IMR-90 (cell line): ENCODE measurements around the gene CCDC33. TPM values are rescaled to one million over a fixed set of nuclear protein-coding genes. Genes with fewer than 3 reads are reported as not detected.

ENCODE experiments used
- ATAC-seq: fragments of 200-7000 bp; cut with Tn5 transposase; 2 replicates; pipeline ENCODE4 v1.9.1; 2020; ENCODE audit warnings: low read depth, mild to moderate bottlenecking, moderate library complexity
- BruUV-seq: library from RNA; stranded (reverse); fragments of 400-500 nt; replicated peaks from 2 replicates; lab custom pipeline; 2021; lab: Mats Ljungman, UMichigan
- CTCF ChIA-PET: fragments of 300-600 bp; formaldehyde crosslinking; extraction: SDS; loops from one replicate; lab custom pipeline; 2021; ENCODE audit warnings: antibody characterized with exemption; lab: Yijun Ruan, JAX
- POLR2A ChIA-PET: fragments of 300-600 bp; sonication (Branson Sonifier 250); formaldehyde crosslinking; loops from one replicate; lab custom pipeline; 2022; ENCODE audit warnings: antibody characterized with exemption; ENCODE audit not compliant: unreplicated experiment; lab: Charles Lee
- DNase-seq: peaks from one replicate; pipeline ENCODE4 v3.0.0; 2013
- H2AFZ ChIP-seq: replicated peaks from 2 replicates; pipeline ENCODE3; 2013; ENCODE audit warnings: low read length, mild to moderate bottlenecking; ENCODE audit not compliant: poor library complexity
- H2AK5ac ChIP-seq: 2 replicates; pipeline ENCODE4 v1.6.1; 2013; ENCODE audit warnings: low read depth, low read length, inconsistent platforms
- H2AK9ac ChIP-seq: replicated peaks from 2 replicates; pipeline ENCODE3; 2013; ENCODE audit warnings: mild to moderate bottlenecking, low read depth, low read length, moderate library complexity; ENCODE audit not compliant: poor library complexity
- H2BK120ac ChIP-seq: 2 replicates; pipeline ENCODE4 v1.6.1; 2013; ENCODE audit warnings: low read depth, low read length, inconsistent platforms
- H2BK15ac ChIP-seq: 3 replicates; pipeline ENCODE4 v1.6.1; 2013; ENCODE audit warnings: low read depth, low read length, inconsistent platforms
- H2BK20ac ChIP-seq: 2 replicates; pipeline ENCODE4 v1.6.1; 2013; ENCODE audit warnings: low read depth, mild to moderate bottlenecking, inconsistent platforms, low read length, moderate library complexity
- H2BK5ac ChIP-seq: 2 replicates; pipeline ENCODE4 v1.6.1; 2013; ENCODE audit warnings: mild to moderate bottlenecking, low read depth, low read length, inconsistent platforms; ENCODE audit not compliant: poor library complexity, severe bottlenecking
- H3K14ac ChIP-seq: replicated peaks from 2 replicates; pipeline ENCODE4 v1.6.1; 2013; ENCODE audit warnings: low read depth, low read length, inconsistent platforms
- H3K18ac ChIP-seq: 2 replicates; pipeline ENCODE4 v1.6.1; 2013; ENCODE audit warnings: low read depth, low read length, control low read depth
- H3K23ac ChIP-seq: 2 replicates; pipeline ENCODE4 v1.6.1; 2013; ENCODE audit warnings: low read depth, low read length, inconsistent platforms
- H3K27ac ChIP-seq: 2 replicates; pipeline ENCODE4 v1.5.1; 2013; ENCODE audit warnings: mild to moderate bottlenecking, control low read depth, low read length; ENCODE audit not compliant: insufficient read depth
- H3K27me3 ChIP-seq: 2 replicates; pipeline ENCODE4 v1.6.1; 2013; ENCODE audit warnings: low read length; ENCODE audit not compliant: control insufficient read depth, insufficient read depth
- H3K36me3 ChIP-seq: 2 replicates; pipeline ENCODE4 v1.6.1; 2013; ENCODE audit warnings: low read length, mixed read lengths; ENCODE audit not compliant: control insufficient read depth, insufficient read depth
- H3K4ac ChIP-seq: 2 replicates; pipeline ENCODE4 v1.6.1; 2013; ENCODE audit warnings: low read depth, low read length, inconsistent platforms
- H3K4me1 ChIP-seq: 2 replicates; pipeline ENCODE4 v1.6.1; 2013; ENCODE audit warnings: low read length, mixed read lengths; ENCODE audit not compliant: control insufficient read depth, insufficient read depth
- H3K4me2 ChIP-seq: 2 replicates; pipeline ENCODE4 v1.6.1; 2013; ENCODE audit warnings: low read depth, mild to moderate bottlenecking, control low read depth, low read length, moderate library complexity
- H3K4me3 ChIP-seq: 2 replicates; pipeline ENCODE4 v1.5.1; 2013; ENCODE audit warnings: low read depth, mild to moderate bottlenecking, control low read depth, low read length, moderate library complexity; ENCODE audit not compliant: insufficient read depth
- H3K56ac ChIP-seq: 2 replicates; pipeline ENCODE4 v1.6.1; 2013; ENCODE audit warnings: low read length, inconsistent platforms; ENCODE audit not compliant: insufficient read depth; ENCODE audit errors: extremely low read depth
- H3K79me1 ChIP-seq, 2 experiments: 2 replicates each; pipeline ENCODE4 v1.6.1; 2013; ENCODE audit warnings: low read length in 2 of 2, inconsistent platforms in 1 of 2, low read depth in 1 of 2
- H3K9ac ChIP-seq: 2 replicates; pipeline ENCODE4 v1.6.1; 2013; ENCODE audit warnings: low read depth, low read length, control low read depth
- H3K9me1 ChIP-seq: 2 replicates; pipeline ENCODE4 v1.6.1; 2013; ENCODE audit warnings: low read length, inconsistent platforms; ENCODE audit not compliant: insufficient read depth
- H3K9me3 ChIP-seq: 2 replicates; pipeline ENCODE4 v1.6.1; 2013; ENCODE audit warnings: low read length; ENCODE audit not compliant: control insufficient read depth, insufficient read depth
- H4K20me1 ChIP-seq: 2 replicates; pipeline ENCODE4 v1.6.1; 2013; ENCODE audit warnings: low read length, inconsistent platforms; ENCODE audit not compliant: insufficient read depth
- H4K5ac ChIP-seq: 2 replicates; pipeline ENCODE4 v1.6.1; 2013; ENCODE audit warnings: mild to moderate bottlenecking, low read depth, low read length, control low read depth
- H4K8ac ChIP-seq, 2 experiments: 2 replicates each; pipeline ENCODE4 v1.6.1; 2013; ENCODE audit warnings: low read depth in 2 of 2, low read length in 2 of 2, control low read depth in 1 of 2, inconsistent platforms in 1 of 2
- H4K91ac ChIP-seq: 2 replicates; pipeline ENCODE4 v1.6.1; 2013; ENCODE audit warnings: low read depth, low read length, inconsistent platforms; ENCODE audit not compliant: insufficient read depth
- BHLHE40 ChIP-seq: fragments of 150-350 bp; IDR thresholded peaks from 2 replicates; pipeline ENCODE4 v1.6.1; 2016; ENCODE audit warnings: mild to moderate bottlenecking, low read depth, low read length
- CEBPB ChIP-seq: IDR thresholded peaks from 2 replicates; pipeline ENCODE4 v1.6.1; 2012; ENCODE audit warnings: low read depth, low read length, improper control_type of control experiment
- CHD1 ChIP-seq: IDR thresholded peaks from 2 replicates; pipeline ENCODE4 v1.6.1; 2012; ENCODE audit warnings: low read depth, low read length, improper control_type of control experiment
- FOS ChIP-seq: fragments of 150-350 bp; IDR thresholded peaks from 2 replicates; pipeline ENCODE4 v1.6.1; 2016; ENCODE audit warnings: low read depth, low read length
- MAFK ChIP-seq: IDR thresholded peaks from 2 replicates; pipeline ENCODE4 v1.6.1; 2012; ENCODE audit warnings: low read depth, low read length, improper control_type of control experiment
- MAZ ChIP-seq: IDR thresholded peaks from 2 replicates; pipeline ENCODE4 v1.6.1; 2012; ENCODE audit warnings: low read depth, mild to moderate bottlenecking, low read length, improper control_type of control experiment, moderate library complexity, borderline replicate concordance
- MXI1 ChIP-seq: IDR thresholded peaks from 2 replicates; pipeline ENCODE4 v1.6.1; 2012; ENCODE audit warnings: low read depth, mild to moderate bottlenecking, low read length, moderate library complexity, borderline replicate concordance
- NFE2L2 ChIP-seq: fragments of 150-350 bp; IDR thresholded peaks from 2 replicates; pipeline ENCODE4 v1.6.1; 2016; ENCODE audit warnings: low read depth, mild to moderate bottlenecking, low read length
- POLR2A ChIP-seq: IDR thresholded peaks from 2 replicates; pipeline ENCODE4 v1.6.1; 2012; ENCODE audit warnings: mild to moderate bottlenecking, low read depth, low read length
- RAD21 ChIP-seq: IDR thresholded peaks from 2 replicates; pipeline ENCODE4 v1.6.1; 2012; ENCODE audit warnings: low read length, improper control_type of control experiment
- RCOR1 ChIP-seq: IDR thresholded peaks from 2 replicates; pipeline ENCODE4 v1.6.1; 2012; ENCODE audit warnings: mild to moderate bottlenecking, low read length, improper control_type of control experiment; ENCODE audit not compliant: insufficient replicate concordance
- RFX5 ChIP-seq: IDR thresholded peaks from 2 replicates; pipeline ENCODE4 v1.8.0; 2012; ENCODE audit warnings: low read depth, mild to moderate bottlenecking, low read length, moderate library complexity
- SMC3 ChIP-seq: fragments of 150-350 bp; IDR thresholded peaks from 2 replicates; pipeline ENCODE4 v1.6.1; 2016; ENCODE audit warnings: low read depth, mild to moderate bottlenecking, antibody characterized with exemption, low read length, moderate library complexity
- USF2 ChIP-seq: fragments of 150-350 bp; IDR thresholded peaks from 2 replicates; pipeline ENCODE4 v1.6.1; 2017; ENCODE audit warnings: mild to moderate bottlenecking, antibody characterized with exemption, low read length, low read depth
- WGBS, 2 experiments: methylation state at CpG; one replicate each; pipeline versions ENCODE4 v1.1.5 to v1.1.7; 2013; ENCODE audit warnings: missing lambda C conversion rate in 2 of 2; ENCODE audit not compliant: insufficient read length in 1 of 2; ENCODE audit errors: extremely low coverage in 2 of 2; 5-methylcytosine and 5-hydroxymethylcytosine counted together
- dilution Hi-C: fragments of 300-500 bp; cut with HindIII; formaldehyde crosslinking; loops from one replicate; pipeline ENCODE4 v1.14.3; 2018; ENCODE audit warnings: low sequenced_read_pairs; ENCODE audit not compliant: unreplicated experiment
- in situ Hi-C: fragments of 300-500 bp; cut with MboI; formaldehyde crosslinking; loops from 3 replicates; pipeline ENCODE4 v1.14.3; 2019; ENCODE audit warnings: low sequenced_read_pairs, inconsistent platforms, mixed read lengths
- intact Hi-C: fragments of 100-400 bp; cut with micrococcal nuclease; formaldehyde crosslinking; loops from 2 replicates; pipeline ENCODE4 v1.10.0; 2022
- polyA plus RNA-seq, 3 experiments: library from polyadenylated mRNA; depleted of rRNA; stranded (reverse); fragments of >200 nt; gene quantifications; 2 replicates each; pipeline ENCODE4 v1.2.3, GENCODE V29; 2012; ENCODE audit warnings: low replicate concordance in 1 of 3
- total RNA-seq: library from RNA; depleted of rRNA; stranded (reverse); fragments of >200 nt; gene quantifications from 2 replicates; pipeline ENCODE4 v1.2.3, GENCODE V29; 2012

The CCDC33 gene
- total and polyA plus RNA-seq, 2 of the 4 experiments (the other 2 are of a cell fraction): not detected

- no peak overlapping the region for H2AFZ ChIP-seq
- WGBS, 2 experiments: 17% methylated on average over 2 of the region's 7 CpGs; no CpG with 5 or more reads in 1 of the 2 experiments
- H3K9me3 ChIP-seq: no peaks in the 10 kb centered on the region
- no peak overlapping the region for H3K14ac ChIP-seq
- no peaks in the 10 kb centered on the region; the same call in 1 of the 2 replicates for H3K9me1 ChIP-seq
- H3K27me3 ChIP-seq: peaks cover 82% of the 10 kb centered on the region
- POLR2A ChIA-PET: no interaction called here
- H3K9ac ChIP-seq: no peak overlapping the region
- ATAC-seq: no peak
- no TSS peak for BruUV-seq
- no peak overlapping the region for H3K4ac ChIP-seq
- dilution Hi-C loops (no loop called here), in situ Hi-C loops (no loop called here), intact Hi-C loops (no loop called here)
- no peaks in the 10 kb centered on the region for H3K36me3 ChIP-seq
- no peak overlapping the region for H2BK20ac ChIP-seq
- no peak overlapping the region for H3K56ac ChIP-seq
- H3K18ac ChIP-seq: no peak overlapping the region
- H4K8ac ChIP-seq: no peak overlapping the region
- H3K4me2 ChIP-seq: no peak overlapping the region
- H2BK15ac ChIP-seq: no peak overlapping the region
- CTCF ChIA-PET: no interaction called here
- H2AK5ac ChIP-seq: no peak overlapping the region
- no peak overlapping the region for H2AK9ac ChIP-seq
- no peak overlapping the region for H4K91ac ChIP-seq
- no peaks in the 10 kb centered on the region for H4K20me1 ChIP-seq
- H3K23ac ChIP-seq: no peak overlapping the region
- no peak for DNase-seq
- H2BK5ac ChIP-seq: no peak overlapping the region
- H3K4me3 ChIP-seq: no peak overlapping the region
- H3K4me1 ChIP-seq: no peaks in the 10 kb centered on the region
- H4K5ac ChIP-seq: no peak overlapping the region
- H2BK120ac ChIP-seq: no peak overlapping the region
- no peak overlapping the region for H3K27ac ChIP-seq
- TF ChIP-seq FOS: no peak
- TF ChIP-seq MXI1: no peak
- no peak for TF ChIP-seq CEBPB
- TF ChIP-seq USF2: no peak
- TF ChIP-seq MAZ: no peak
- TF ChIP-seq RCOR1: no peak
- no peak for TF ChIP-seq NFE2L2
- TF ChIP-seq POLR2A: no peak
- no peak for TF ChIP-seq RAD21
- no peak for TF ChIP-seq RFX5
- no peak for TF ChIP-seq MAFK
- TF ChIP-seq SMC3: no peak
- TF ChIP-seq BHLHE40: no peak
- no peak for TF ChIP-seq CHD1
- H3K79me1 ChIP-seq: no peaks in the 10 kb centered on the region
Observed at GRCh38 chr15:74258456-74259291, 22.5 kb downstream of the CCDC33 start.
